ENCODE results near the gene TMEFF2. TPM values are rescaled to one million over a fixed set of nuclear protein-coding genes. Genes with fewer than 3 reads are reported as not detected.

Gene TMEFF2
- total RNA-seq, 2 experiments from 2014 or later = not detected

DNA sequence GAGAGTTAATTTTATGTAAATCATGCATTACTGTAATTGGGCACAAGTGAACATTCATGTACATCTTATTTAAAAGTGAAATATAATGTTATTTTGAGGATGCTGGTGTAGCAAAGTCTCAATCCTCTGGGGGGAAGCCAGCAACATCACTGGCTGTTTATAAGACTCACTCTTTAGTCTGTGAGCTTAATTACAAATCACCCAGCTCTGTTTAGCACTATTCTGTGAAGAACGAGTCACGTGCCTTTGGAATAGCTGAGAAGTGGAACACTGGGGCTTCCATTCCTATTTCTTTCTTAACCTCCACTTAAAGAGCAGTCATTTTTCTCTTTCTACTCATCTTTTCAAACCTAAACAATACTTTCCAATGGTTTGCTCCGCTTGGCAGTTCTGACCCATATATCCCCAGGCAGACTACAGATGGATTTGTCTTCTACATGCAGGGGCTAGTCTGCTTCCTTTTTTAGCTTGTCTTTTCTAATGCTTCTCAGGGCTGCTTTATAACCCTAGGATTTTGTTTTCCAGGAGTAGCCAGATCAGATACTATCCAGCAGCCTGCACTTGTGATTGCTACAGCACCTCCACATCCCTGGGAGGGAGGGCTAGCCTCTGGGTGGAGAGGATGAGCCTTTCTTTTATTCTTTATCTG lies 252.5 kb downstream of the TMEFF2 start:
- peaks cover 3% of the 10 kb centered on the region for H3K27me3 Mint-ChIP-seq
- CTCF ChIA-PET = interaction anchor here (1.5 kb wide), 1 partner anchor 220 kb away, joined by 3 read pairs; no protein-coding TSS in a partner anchor

GRCh38 chr2:191941376-191941929 lies 253.3 kb downstream of the TMEFF2 start:
- Mint-ChIP-seq H3K27me3 (peaks cover 7% of the 10 kb centered on the region), H3K27ac (no peak overlapping the region), H3K4me1 (ENCODE audit: low read depth) (no peaks in the 10 kb centered on the region), H3K9me3 (no peaks in the 10 kb centered on the region), H3K36me3 (no peaks in the 10 kb centered on the region), H3K4me3 (no peak overlapping the region)
- DNase-seq = no peak
- ChIA-PET CTCF (no interaction called here), POLR2A (no interaction called here)
- intact Hi-C loops (cut with micrococcal nuclease) = no loop called here

More for the DNA sequence above, 252.5 kb downstream of the TMEFF2 start:
- DNase-seq = no peak
- POLR2A ChIA-PET = no interaction called here
- Mint-ChIP-seq H3K9me3 (no peaks in the 10 kb centered on the region), H3K36me3 (no peaks in the 10 kb centered on the region), H3K27ac (no peak overlapping the region), H3K4me1 (ENCODE audit: low read depth) (no peaks in the 10 kb centered on the region), H3K4me3 (no peak overlapping the region)
- intact Hi-C loops (cut with micrococcal nuclease) = no loop called here

DNA sequence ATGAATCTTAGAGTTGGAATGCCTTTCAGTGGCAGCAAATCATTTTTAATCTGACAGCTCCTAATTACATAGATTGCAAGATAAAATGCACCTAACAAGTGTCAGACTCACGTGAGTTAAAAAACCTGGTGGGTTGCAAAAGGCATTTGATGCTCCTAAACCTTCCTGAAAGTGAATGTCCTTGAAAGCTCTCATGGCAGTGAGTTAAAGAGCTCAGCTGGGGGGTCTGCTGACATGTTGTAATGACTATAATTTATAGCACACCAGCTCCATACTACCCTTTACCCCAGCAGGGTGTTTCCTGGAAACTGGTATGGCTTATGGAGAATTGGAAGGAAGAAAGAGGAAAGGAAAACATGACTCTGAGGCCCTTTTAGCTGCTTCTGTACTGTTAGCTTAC lies 256.0 kb downstream of the TMEFF2 start:
- ChIA-PET POLR2A (no interaction called here), CTCF (no interaction called here)
- Mint-ChIP-seq H3K4me1 (ENCODE audit: low read depth) (no peaks in the 10 kb centered on the region), H3K36me3 (no peaks in the 10 kb centered on the region), H3K27ac (no peak overlapping the region), H3K9me3 (no peaks in the 10 kb centered on the region), H3K4me3 (no peak overlapping the region), H3K27me3 (peaks cover 8% of the 10 kb centered on the region)
- DNase-seq = no peak
- intact Hi-C loops (cut with micrococcal nuclease) = no loop called here

GRCh38 chr2:191936882-191937405 lies 257.8 kb downstream of the TMEFF2 start:
- ChIA-PET POLR2A (no interaction called here), CTCF (no interaction called here)
- H3K36me3 Mint-ChIP-seq = no peaks in the 10 kb centered on the region
- no peak overlapping the region for H3K27ac Mint-ChIP-seq
- DNase-seq = no peak
- no peak overlapping the region for H3K4me3 Mint-ChIP-seq
- intact Hi-C loops (cut with micrococcal nuclease) = no loop called here
- no peaks in the 10 kb centered on the region for H3K4me1 Mint-ChIP-seq (ENCODE audit: low read depth)
- peaks cover 8% of the 10 kb centered on the region for H3K27me3 Mint-ChIP-seq
- no peaks in the 10 kb centered on the region for H3K9me3 Mint-ChIP-seq

GRCh38 chr2:191935247-191935646 lies 259.5 kb downstream of the TMEFF2 start:
- H3K9me3 Mint-ChIP-seq = no peaks in the 10 kb centered on the region
- no peak overlapping the region for H3K4me3 Mint-ChIP-seq
- CTCF ChIA-PET = no interaction called here
- POLR2A ChIA-PET = no interaction called here
- intact Hi-C loops (cut with micrococcal nuclease) = no loop called here
- H3K4me1 Mint-ChIP-seq (ENCODE audit: low read depth) = no peaks in the 10 kb centered on the region
- peaks cover 13% of the 10 kb centered on the region for H3K27me3 Mint-ChIP-seq
- no peak for DNase-seq
- no peaks in the 10 kb centered on the region for H3K36me3 Mint-ChIP-seq
- H3K27ac Mint-ChIP-seq = no peak overlapping the region

GRCh38 chr2:191933307-191934105 lies 261.2 kb downstream of the TMEFF2 start:
- intact Hi-C loops (cut with micrococcal nuclease) = no loop called here
- Mint-ChIP-seq H3K27ac (no peak overlapping the region), H3K27me3 (peaks cover 13% of the 10 kb centered on the region), H3K4me1 (ENCODE audit: low read depth) (no peaks in the 10 kb centered on the region), H3K36me3 (no peaks in the 10 kb centered on the region), H3K4me3 (no peak overlapping the region), H3K9me3 (no peaks in the 10 kb centered on the region)
- DNase-seq = peak; percentile 36
- CTCF ChIA-PET = no interaction called here
- POLR2A ChIA-PET = interaction anchor here (0.6 kb wide), 1 partner anchor 27 kb away, joined by 3 read pairs; no protein-coding TSS in a partner anchor

- Mint-ChIP-seq H3K27me3 (peaks cover 13% of the 10 kb centered on the region), H3K4me3 (no peak overlapping the region), H3K36me3 (no peaks in the 10 kb centered on the region), H3K9me3 (no peaks in the 10 kb centered on the region), H3K27ac (no peak overlapping the region), H3K4me1 (ENCODE audit: low read depth) (no peaks in the 10 kb centered on the region)
- ChIA-PET POLR2A (no interaction called here), CTCF (no interaction called here)
- no peak for DNase-seq
- intact Hi-C loops (cut with micrococcal nuclease) = no loop called here
Measured at GRCh38 chr2:191932286-191932685, 262.4 kb downstream of the TMEFF2 start.

DNA sequence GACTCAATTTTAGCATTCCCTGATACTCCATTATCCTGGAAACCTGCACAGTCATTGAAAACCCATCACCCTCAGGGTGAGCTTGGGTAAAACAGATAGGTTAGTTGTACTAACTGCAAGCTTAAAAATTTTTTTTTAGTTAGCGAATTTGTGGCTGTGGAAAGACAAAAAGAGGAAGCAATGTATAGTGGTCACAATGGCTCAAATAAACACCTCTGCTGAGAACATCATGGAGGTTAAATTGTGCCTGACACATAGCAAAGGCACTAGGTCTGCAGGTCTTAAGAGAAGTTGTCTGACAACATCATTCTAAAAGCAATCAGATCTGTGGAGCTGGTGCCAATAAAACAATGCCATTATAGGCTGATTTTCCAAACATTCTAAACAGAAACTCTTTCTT lies 263.4 kb downstream of the TMEFF2 start:
- H3K9me3 Mint-ChIP-seq = no peaks in the 10 kb centered on the region
- CTCF ChIA-PET = no interaction called here
- H3K4me1 Mint-ChIP-seq (ENCODE audit: low read depth) = no peaks in the 10 kb centered on the region
- H3K4me3 Mint-ChIP-seq = no peak overlapping the region
- intact Hi-C loops (cut with micrococcal nuclease) = no loop called here
- no peak overlapping the region for H3K27ac Mint-ChIP-seq
- DNase-seq = no peak
- peaks cover 9% of the 10 kb centered on the region for H3K27me3 Mint-ChIP-seq
- POLR2A ChIA-PET = no interaction called here
- no peaks in the 10 kb centered on the region for H3K36me3 Mint-ChIP-seq

GRCh38 chr2:191930205-191930604 lies 264.5 kb downstream of the TMEFF2 start:
- Mint-ChIP-seq H3K36me3 (no peaks in the 10 kb centered on the region), H3K9me3 (no peaks in the 10 kb centered on the region), H3K4me3 (no peak overlapping the region), H3K27ac (no peak overlapping the region), H3K4me1 (ENCODE audit: low read depth) (no peaks in the 10 kb centered on the region), H3K27me3 (peaks cover 7% of the 10 kb centered on the region)
- intact Hi-C loops (cut with micrococcal nuclease) = no loop called here
- DNase-seq = no peak
- ChIA-PET CTCF (interaction anchor here (0.6 kb wide), 1 partner anchor 157 kb away, joined by 4 read pairs; no protein-coding TSS in a partner anchor), POLR2A (no interaction called here)

- no peaks in the 10 kb centered on the region for H3K9me3 Mint-ChIP-seq
- CTCF ChIA-PET = no interaction called here
Measured at GRCh38 chr2:191929288-191929687, 265.4 kb downstream of the TMEFF2 start.

DNA sequence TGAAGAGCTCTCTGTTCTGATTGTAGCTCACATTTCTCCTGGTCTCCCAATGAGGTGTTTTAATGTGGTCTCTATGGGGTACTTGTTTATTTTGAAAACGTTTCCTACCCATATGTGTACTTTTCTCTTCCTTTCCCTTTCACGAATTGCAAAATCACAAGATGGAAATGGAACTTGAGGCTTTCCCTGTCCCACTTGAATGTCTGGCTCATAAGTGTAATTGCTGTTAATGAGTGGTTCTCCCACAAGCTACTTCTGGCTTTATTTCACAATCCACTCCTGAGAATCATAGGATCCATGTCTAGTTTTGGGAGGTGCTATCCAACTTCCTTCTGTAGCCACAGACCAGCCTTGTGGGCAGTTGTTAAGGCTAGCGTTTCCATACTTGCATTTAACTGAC lies 266.7 kb downstream of the TMEFF2 start:
- H3K9me3 Mint-ChIP-seq = no peaks in the 10 kb centered on the region
- H3K4me3 Mint-ChIP-seq = no peak overlapping the region
- ChIA-PET CTCF (no interaction called here), POLR2A (no interaction called here)
- no peak overlapping the region for H3K27ac Mint-ChIP-seq
- no peaks in the 10 kb centered on the region for H3K4me1 Mint-ChIP-seq (ENCODE audit: low read depth)
- intact Hi-C loops (cut with micrococcal nuclease) = no loop called here
- no peak for DNase-seq
- H3K36me3 Mint-ChIP-seq = no peaks in the 10 kb centered on the region
- peaks cover 5% of the 10 kb centered on the region for H3K27me3 Mint-ChIP-seq

More at GRCh38 chr2:191929288-191929687, 265.4 kb downstream of the TMEFF2 start:
- DNase-seq = no peak
- Mint-ChIP-seq H3K27me3 (peaks cover 7% of the 10 kb centered on the region), H3K27ac (no peak overlapping the region), H3K4me3 (no peak overlapping the region), H3K36me3 (no peaks in the 10 kb centered on the region), H3K4me1 (ENCODE audit: low read depth) (no peaks in the 10 kb centered on the region)
- intact Hi-C loops (cut with micrococcal nuclease) = no loop called here
- POLR2A ChIA-PET = no interaction called here

GRCh38 chr2:191927319-191927867 lies 267.3 kb downstream of the TMEFF2 start:
- no peaks in the 10 kb centered on the region for H3K36me3 Mint-ChIP-seq
- peaks cover 5% of the 10 kb centered on the region for H3K27me3 Mint-ChIP-seq
- ChIA-PET POLR2A (no interaction called here), CTCF (no interaction called here)
- no peak overlapping the region for H3K4me3 Mint-ChIP-seq
- no peaks in the 10 kb centered on the region for H3K9me3 Mint-ChIP-seq
- no peak for DNase-seq
- intact Hi-C loops (cut with micrococcal nuclease) = no loop called here
- H3K27ac Mint-ChIP-seq = no peak overlapping the region
- H3K4me1 Mint-ChIP-seq (ENCODE audit: low read depth) = no peaks in the 10 kb centered on the region

Measured in activated CD4-positive, alpha-beta memory T cell treated with anti-CD3 and anti-CD28 coated beads for 36 hours (primary cell).